NCI-H460 (cell line): Measurements from ENCODE around the gene PAQR5. TPM values are rescaled to one million over a fixed set of nuclear protein-coding genes. Genes with fewer than 3 reads are reported as not detected.
"Not testable (repeated sequence)": the region's sequence is repeated elsewhere in the genome, so short reads cannot be mapped to it uniquely, and the experiment has no call there.

Experiments used
- DNase-seq: peaks from one replicate; pipeline ENCODE4 v3.0.0-alpha.2; 2016; ENCODE audit warnings: low read depth; ENCODE audit errors: extremely low read depth
- total RNA-seq: library from RNA; depleted of rRNA; stranded (reverse); fragments of >200 nt; shearing (Covaris generic); gene quantifications from 2 replicates; pipeline ENCODE4 v1.2.3, GENCODE V29; 2014

PAQR5 gene
- total RNA-seq, 1 experiment from 2014 or later, result 8.8 TPM

- DNase-seq, result no peak
Measured at GRCh38 chr15:69346112-69346511, 47.4 kb downstream of the PAQR5 start.

GRCh38 chr15:69351333-69351732, 52.6 kb downstream of the PAQR5 start:
- DNase-seq, result no peak

GRCh38 chr15:69351884-69352283, 53.2 kb downstream of the PAQR5 start:
- DNase-seq, result no peak

GRCh38 chr15:69357773-69358771, 59.4 kb downstream of the PAQR5 start:
- no peak for DNase-seq

- DNase-seq, result no peak
Measured at GRCh38 chr15:69358850-69359249, 60.1 kb downstream of the PAQR5 start.

- no peak for DNase-seq
Measured at GRCh38 chr15:69359722-69360121, 61.0 kb downstream of the PAQR5 start.

- DNase-seq, result no peak
Measured at GRCh38 chr15:69360642-69361041, 61.9 kb downstream of the PAQR5 start.

GRCh38 chr15:69367236-69367635, 68.5 kb downstream of the PAQR5 start:
- DNase-seq, result no peak

GRCh38 chr15:69369631-69370030, 70.9 kb downstream of the PAQR5 start:
- no peak for DNase-seq

GRCh38 chr15:69373406-69373805, 74.7 kb downstream of the PAQR5 start:
- no peak for DNase-seq

- DNase-seq, result no peak
Measured at GRCh38 chr15:69375151-69375790, 76.6 kb downstream of the PAQR5 start.

- DNase-seq, result no peak
Measured at GRCh38 chr15:69377216-69377970, 78.7 kb downstream of the PAQR5 start.

GRCh38 chr15:69380100-69380725, 81.5 kb downstream of the PAQR5 start:
- DNase-seq, result no peak

GRCh38 chr15:69380726-69381105, 82.0 kb downstream of the PAQR5 start:
- DNase-seq, result no peak

- DNase-seq, result not testable (repeated sequence)
Measured at GRCh38 chr15:69382176-69382575, 83.5 kb downstream of the PAQR5 start.

GRCh38 chr15:69384066-69384465, 85.4 kb downstream of the PAQR5 start:
- not testable (repeated sequence) for DNase-seq

- no peak for DNase-seq
Measured at GRCh38 chr15:69384626-69385598, 86.2 kb downstream of the PAQR5 start.

- no peak for DNase-seq
Measured at GRCh38 chr15:69385831-69386230, 87.1 kb downstream of the PAQR5 start.

- no peak for DNase-seq
Measured at GRCh38 chr15:69386284-69386683, 87.6 kb downstream of the PAQR5 start.
